DMS 273 (cell line): Measurements from ENCODE around the gene FCSK.
A peak's percentile ranks its signal among the peaks of the same experiment; 100 is the strongest.
"Not testable (repeated sequence)": the region's sequence is repeated elsewhere in the genome, so short reads cannot be mapped to it uniquely, and the experiment has no call there.

Experiments used
- DNase-seq: peaks from one replicate; lab custom pipeline; 2025; ENCODE audit not compliant: unreplicated experiment; lab: John Stamatoyannopoulos, UW

FCSK gene

GRCh38 chr16:70454222-70455034, at the start of gene FCSK:
Gene FCSK, plus strand, starts transcription at chr16:70454595. Its CDS starts 8,596 bp downstream, at chr16:70463191.
- DNase-seq, result peak; percentile 90

DNA sequence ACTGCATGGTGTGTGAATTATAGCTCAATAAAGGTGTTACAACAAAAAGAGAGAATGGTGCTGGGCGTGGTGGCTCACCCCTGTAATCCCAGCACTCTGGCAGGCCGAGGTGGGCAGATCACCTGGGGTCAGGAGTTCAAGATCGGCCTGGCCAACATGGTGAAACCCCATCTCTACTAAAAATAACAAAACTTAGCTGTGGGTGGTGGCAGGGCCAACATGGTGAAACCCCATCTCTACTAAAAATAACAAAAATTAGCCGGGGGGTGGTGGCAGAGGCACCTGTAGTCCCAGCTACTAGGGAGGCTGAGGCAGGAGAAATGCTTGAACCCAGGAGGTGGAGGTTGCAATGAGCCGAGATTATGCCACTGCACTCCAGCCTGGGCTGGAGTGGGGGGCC, 48.3 kb upstream of the FCSK start:
- DNase-seq, result not testable (repeated sequence)

- DNase-seq, result no peak
Measured at GRCh38 chr16:70407811-70408274, 46.6 kb upstream of the FCSK start.

- DNase-seq, result no peak
Measured at GRCh38 chr16:70410734-70411133, 43.7 kb upstream of the FCSK start.

DNA sequence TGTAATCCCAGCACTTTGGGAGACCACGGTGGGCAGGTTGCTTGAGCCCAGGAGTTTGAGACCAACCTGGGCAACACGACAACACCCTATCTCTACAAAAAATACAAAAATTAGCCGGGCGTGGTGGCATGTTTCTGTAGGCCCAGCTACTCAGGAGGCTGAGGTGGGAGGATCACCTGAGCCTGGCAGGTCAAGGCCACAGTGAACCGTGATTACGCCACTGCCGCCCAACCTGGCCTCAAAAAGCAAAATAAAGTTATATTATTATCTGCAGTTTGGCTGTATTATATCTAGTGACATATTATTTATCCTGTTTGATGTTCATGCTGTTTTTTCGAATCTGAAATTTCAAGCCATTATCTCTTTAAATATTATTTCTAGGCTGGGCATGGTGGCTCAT, 42.0 kb upstream of the FCSK start:
- DNase-seq, result no peak

DNA sequence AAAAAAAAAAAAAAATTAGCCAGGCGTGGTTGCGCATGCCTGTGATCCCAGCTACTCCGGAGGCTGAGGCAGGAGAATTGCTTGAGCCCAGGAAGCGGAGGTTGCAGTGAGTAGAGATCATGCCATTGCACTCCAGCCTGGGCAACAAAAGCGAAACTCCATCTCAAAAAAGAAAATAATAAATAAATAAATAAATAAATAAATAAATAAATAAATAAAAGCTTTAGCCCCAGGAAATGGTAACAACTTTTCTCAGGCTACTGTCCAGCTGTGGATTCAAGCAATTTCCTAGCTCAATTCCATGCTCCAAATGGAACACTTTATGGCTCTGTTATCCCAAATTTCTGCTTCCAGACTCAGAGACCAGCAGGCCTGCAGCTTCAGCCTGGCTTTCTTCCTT, 40.8 kb upstream of the FCSK start:
- DNase-seq, result not testable (repeated sequence)

DNA sequence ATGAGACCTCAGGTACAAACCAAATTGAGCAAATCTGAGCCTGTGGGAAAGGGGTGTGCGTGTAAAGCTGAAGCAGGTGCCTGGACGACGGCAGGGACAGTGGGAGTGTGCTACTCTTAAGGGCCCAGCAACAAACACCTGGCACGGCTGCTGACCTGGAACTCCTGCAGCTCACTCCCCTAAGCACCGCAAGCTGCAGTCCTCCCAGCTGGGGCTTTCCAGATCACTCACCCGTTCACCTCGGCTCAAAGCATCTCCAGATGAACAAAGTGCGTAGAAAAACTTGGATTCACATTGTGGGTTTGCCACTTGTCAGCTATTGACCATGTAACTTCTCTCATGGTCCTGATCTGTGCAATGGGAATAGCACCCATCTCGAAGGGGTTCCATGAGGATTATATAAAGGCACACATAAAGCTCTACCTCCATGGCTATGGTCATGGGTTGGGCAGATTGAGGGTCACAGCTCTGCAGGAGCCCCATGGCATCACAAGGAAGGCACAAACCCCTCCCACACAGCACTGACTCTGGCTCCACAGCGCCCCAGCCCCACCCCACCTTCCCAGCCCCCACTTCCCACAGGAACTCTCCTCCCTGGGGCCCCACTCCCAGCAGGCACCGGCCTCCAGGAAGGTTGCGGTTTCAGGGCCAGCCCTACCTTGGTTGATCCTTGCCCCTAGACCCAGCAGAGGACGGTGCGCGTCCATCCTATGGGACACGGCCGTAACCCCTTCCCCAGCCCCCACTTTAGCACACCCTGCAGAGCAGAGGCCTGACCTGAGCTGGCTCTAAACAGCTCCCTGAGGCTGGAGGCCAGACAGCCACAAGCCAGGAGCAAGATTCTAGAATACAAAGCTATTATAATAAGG, 37.4 kb upstream of the FCSK start:
- no peak for DNase-seq

DNA sequence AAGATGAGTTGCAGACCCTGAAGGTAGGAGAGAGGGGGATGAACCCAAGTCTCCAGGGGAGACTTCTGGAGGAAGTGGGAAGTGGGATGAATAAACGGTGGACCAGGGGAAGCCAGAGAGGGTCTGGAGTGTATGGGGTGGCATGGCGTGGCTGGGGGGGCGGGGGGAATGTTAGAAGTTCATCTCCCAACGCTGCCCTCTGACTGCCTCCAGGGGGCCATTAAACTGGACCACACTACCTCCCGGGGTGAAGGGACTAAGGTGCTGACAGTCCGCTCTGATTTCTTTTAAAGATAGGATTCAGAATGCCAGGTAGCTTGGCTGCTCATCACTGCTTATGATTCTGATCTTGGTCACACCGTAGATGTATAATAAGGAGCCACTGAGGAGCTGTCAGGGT, 36.7 kb upstream of the FCSK start:
- DNase-seq, result no peak

DNA sequence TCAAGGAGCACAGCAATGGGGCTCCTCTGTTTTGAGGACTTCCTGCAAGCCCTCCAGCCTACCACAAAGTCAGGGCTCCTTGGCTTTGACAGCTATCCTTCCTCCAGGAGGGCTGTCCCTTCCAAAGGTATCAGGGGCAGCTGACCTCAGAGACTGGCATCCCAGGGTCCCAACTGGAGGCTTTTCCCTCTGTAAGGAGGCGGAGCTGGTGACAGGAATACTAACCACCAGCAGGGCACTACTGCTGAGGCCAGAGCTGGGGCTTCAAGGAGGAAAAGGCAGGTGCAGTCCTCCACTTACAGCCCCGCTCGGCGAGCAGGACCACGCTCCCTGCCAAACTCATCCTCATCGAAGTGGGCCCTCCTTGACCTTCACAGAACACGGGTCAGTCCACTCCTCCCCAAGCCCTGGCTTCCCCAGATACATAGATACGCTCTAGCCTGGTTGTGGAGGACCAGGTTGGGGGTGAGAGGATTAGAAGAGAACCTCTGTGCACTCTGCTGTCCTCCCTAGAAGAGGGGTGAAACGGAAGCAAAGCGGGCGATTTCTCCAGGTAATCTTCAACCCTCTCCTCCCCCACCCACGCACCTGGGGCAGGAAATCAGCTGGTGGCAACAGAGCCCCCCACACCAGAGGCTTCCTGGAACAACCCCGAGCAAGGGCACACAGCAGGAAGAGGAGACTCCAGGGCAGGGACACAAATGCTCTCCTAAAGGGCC, 36.0 kb upstream of the FCSK start:
- no peak for DNase-seq

DNA sequence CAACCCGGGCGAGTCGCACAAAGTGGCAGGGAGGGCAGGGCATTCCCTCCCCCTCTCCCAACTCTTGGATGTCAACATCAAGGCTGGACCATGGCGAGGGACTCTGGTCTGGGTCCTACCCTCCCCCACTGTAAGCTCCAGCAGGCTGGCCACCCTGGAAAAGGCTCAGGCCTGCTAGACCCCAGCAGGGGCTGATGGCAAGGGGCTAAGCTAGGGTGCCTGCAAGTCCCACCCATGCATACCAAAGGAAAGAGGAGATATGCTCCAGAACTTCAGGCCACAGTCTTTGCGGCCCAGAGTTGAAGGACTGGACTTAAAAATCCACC, 35.4 kb upstream of the FCSK start:
- no peak for DNase-seq

- DNase-seq, result no peak
Measured at GRCh38 chr16:70419384-70420327, 34.7 kb upstream of the FCSK start.

- DNase-seq, result no peak
Measured at GRCh38 chr16:70421014-70421413, 33.4 kb upstream of the FCSK start.

DNA sequence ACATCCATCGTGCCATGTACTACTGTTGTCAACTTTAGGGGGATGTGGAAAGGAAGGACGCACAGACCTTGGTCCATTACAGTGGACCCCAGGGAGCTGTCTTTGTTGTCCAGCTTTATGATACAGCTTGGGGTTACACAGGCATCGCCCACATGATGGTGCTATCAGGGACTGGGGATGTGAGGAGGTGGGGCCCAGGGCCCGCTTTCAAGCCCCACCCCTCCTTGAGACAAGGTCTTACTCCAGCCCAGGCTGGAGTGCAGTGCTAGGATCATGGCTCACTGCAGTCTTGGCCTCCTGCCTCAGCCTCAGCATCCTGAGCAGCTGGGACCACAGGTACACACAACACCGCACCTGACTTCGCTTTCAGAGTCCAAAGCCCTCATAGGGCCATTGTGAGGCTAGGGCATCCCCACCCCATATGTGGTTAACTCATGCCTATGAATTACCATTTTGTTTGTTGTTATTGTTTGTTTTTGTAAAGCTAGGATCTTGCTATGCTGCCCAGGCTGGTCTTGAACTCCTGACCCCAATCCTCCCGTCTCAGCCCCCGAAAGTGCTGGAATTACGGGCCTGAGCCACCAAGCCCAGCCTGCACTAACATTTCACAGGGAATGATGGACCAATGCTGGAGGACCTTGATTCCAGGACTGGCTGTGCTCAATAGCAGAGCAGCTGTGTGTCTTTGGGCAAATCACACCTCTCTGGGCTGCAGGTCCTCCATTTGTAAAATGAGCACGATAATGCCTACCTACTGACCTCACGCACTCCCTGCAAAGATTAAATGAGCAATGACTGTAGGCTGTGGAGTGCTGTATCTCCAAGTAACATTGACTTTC, 32.7 kb upstream of the FCSK start:
- no peak for DNase-seq

DNA sequence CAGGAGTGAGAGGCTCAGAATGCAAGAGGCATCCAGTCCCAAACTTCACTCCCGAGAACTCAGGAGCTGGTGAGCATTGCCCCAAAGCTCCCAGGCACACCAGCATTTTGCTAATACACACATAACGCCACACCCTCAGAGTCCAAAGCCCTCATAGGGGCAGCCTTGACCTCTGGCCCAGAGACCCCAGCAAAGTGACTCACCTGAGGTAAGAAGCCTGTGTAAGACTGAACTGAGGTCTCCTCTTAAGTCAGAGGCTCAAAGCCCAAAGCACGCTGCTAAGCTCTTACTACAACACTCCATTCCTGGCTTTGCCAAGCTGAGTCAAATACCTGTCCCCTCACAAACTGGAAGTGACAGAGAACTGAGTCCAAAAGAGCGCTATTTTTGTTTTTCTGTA, 31.9 kb upstream of the FCSK start:
- no peak for DNase-seq

- no peak for DNase-seq
Measured at GRCh38 chr16:70427786-70428177, 26.6 kb upstream of the FCSK start.

DNA sequence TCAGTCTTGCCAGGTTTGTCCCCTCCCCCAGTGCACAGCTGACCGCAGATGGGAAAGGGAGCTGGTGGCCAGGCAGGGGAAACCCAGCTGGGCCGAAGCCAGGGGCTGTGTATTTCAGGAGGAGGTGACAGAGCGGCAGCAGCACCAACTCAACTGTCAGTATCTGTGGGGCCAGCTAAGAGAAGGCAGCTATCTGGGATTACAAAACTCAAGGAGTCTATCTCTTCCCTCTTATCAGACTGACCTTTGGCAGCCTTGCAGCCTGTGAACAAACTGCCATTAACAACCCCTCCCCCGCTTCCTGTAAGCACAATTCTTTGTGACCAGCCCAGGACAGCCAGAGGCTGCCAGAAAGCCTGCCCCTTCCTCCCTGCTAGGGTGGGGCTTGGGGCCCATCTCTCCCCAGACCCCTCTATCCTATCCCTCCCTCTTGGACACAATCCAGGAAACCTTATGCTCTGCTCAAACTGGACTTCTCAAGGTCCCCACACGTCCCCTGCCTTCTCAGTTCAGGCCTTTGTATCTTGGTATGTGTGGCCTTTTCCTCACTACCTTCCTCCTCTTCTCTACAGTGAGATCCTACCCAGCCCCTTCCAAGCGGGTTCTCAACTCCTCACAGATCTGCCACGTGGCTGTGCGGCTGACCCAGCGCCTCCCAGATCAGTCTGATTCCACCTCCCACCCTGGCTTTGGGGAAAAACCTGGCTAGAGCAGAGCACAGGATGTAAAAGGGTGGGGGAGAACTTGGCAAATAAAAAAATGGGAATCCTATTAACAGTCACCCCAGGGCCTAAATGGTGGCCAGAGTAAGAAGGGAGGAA, 26.0 kb upstream of the FCSK start:
- DNase-seq, result peak; percentile 95

DNA sequence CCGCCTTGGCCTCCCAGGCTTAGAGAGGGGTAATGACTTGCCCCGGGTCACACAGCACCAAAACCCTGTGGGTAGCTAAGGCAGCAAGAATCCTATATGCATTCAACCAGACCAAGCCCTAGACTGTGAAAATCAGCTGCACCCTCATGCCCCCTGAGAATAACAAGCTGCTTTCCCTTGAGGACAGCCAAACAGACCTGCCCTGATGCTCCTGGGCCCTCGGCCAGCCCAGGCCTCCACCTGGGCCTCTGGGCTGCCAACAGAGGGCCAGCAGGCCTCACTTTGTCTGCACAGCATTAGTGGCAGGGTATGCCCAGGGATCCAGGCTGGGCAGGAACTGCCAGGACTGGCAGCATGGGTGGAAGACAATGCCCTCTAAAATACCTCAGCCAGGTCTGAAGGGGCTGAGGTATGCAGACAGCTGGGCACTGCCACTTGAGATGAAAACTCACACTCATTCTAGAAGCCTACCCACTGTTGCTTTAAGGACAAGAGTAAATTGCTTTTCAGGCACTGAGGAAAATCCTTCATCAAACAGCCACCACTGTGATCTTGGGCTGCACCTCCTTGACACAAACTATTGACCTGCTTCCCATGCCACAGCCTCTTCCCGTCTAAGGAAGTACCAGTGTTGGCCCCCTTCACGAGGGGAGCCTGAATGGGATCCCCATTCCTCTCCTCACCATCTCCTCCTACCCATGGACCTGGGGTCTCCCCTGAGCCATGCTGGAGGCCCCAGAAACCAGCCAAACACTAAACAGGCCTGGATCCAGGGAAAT, 24.3 kb upstream of the FCSK start:
- DNase-seq, result peak; percentile 62
